Measurements from ENCODE around the gene SERPINE1. TPM values are rescaled to one million over a fixed set of nuclear protein-coding genes. Genes with fewer than 3 reads are reported as not detected.

SERPINE1 gene
- total RNA-seq, 4 donors from 2014 or later, result 1.3 to 26.2 (median 5.5) TPM

DNA sequence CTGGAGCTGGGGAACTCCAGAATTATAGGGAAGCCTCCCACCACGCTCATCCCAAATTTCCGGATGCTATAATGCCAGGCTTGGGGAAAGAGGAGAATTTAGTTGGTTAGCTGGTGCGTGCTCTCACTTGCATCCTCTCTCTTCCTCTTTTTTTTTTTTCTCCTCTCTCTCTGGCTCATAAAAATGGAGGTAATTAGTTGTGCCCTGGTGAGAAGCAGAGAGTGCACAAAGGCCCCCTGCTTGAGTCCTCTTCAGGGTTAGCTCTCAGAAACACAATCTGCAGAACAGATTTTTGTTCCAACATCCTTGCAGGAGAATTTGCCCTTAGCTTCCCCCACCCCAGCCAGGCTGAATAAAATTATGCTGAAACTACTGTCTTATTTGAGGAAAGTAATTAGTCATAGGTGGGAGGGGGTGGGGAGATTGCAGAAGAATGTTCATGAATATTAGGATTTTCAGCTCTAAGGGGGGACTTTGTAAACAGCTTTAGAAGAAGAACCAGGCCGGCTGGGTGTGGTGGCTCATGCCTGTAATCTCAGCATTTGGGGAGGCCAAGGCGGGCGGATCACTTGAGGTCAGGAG is 7.6 kb downstream of the SERPINE1 start:
- TF ChIP-seq POLR2A (IDR thresholded peaks at IDR 0.05) (no peak), EP300 (IDR thresholded peaks at IDR 0.05; ENCODE audit: low read depth) (no peak), POLR2AphosphoS5 (IDR thresholded peaks at IDR 0.05) (no peak), CTCF (IDR thresholded peaks at IDR 0.05) (no peak)
- no peaks in the 10 kb centered on the region for H3K9me3 ChIP-seq
- no peak overlapping the region for H3K27ac ChIP-seq
- peaks cover 0 to 19% (median 8%) of the 10 kb centered on the region in 4 donors for H3K4me1 ChIP-seq
- WGBS, 2 donors (ENCODE audit: low coverage in 1 of 2), result 75 to 86% methylated on average over 6 of the region's 6 CpGs
- in situ Hi-C loops (cut with MboI; ENCODE audit: low pct_ligation_motif_present in 1 of 4, low pct_unique_long_range_greater_than_20kb in 1 of 4, low sequenced_read_pairs in 3 of 4) (loop anchor here in 1 of 4 donors (25.0 kb wide), 1 partner anchor 153 kb away; no protein-coding TSS in a partner anchor), intact Hi-C loops (cut with DNase I; ENCODE audit: low total_unique reads) (no loop called here)
- H3K4me3 ChIP-seq, result no peak overlapping the region
- no peaks in the 10 kb centered on the region for H3K27me3 ChIP-seq
- DNase-seq, result no peak
- H3K36me3 ChIP-seq, result no peaks in the 10 kb centered on the region

DNA sequence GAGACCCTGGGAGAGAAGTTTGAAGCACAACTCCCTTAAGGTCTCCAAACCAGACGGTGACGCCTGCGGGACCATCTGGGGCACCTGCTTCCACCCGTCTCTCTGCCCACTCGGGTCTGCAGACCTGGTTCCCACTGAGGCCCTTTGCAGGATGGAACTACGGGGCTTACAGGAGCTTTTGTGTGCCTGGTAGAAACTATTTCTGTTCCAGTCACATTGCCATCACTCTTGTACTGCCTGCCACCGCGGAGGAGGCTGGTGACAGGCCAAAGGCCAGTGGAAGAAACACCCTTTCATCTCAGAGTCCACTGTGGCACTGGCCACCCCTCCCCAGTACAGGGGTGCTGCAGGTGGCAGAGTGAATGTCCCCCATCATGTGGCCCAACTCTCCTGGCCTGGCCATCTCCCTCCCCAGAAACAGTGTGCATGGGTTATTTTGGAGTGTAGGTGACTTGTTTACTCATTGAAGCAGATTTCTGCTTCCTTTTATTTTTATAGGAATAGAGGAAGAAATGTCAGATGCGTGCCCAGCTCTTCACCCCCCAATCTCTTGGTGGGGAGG is 10.8 kb downstream of the SERPINE1 start:
- in situ Hi-C loops (cut with MboI; ENCODE audit: low pct_ligation_motif_present in 1 of 4, low pct_unique_long_range_greater_than_20kb in 1 of 4, low sequenced_read_pairs in 3 of 4), result loop anchor here in 2 of 4 donors (5.0 to 25.0 kb wide), 2 partner anchors 40 to 150 kb away; no protein-coding TSS in a partner anchor
- WGBS, 2 donors (ENCODE audit: low coverage in 1 of 2), result 0 to 68% methylated on average over 1 to 9 of the region's 9 CpGs
- H3K4me1 ChIP-seq, result peaks cover 0 to 19% (median 8%) of the 10 kb centered on the region in 4 donors
- H3K27me3 ChIP-seq, result peaks cover 4% of the 10 kb centered on the region
- intact Hi-C loops (cut with DNase I; ENCODE audit: low total_unique reads), result no loop called here
- H3K27ac ChIP-seq, result peak overlapping the region; percentile 37 to 54 (median 48)
- H3K4me3 ChIP-seq, result no peak overlapping the region
- H3K36me3 ChIP-seq, result no peaks in the 10 kb centered on the region
- no peak for TF ChIP-seq CTCF (IDR thresholded peaks at IDR 0.05)
- TF ChIP-seq EP300 (IDR thresholded peaks at IDR 0.05; ENCODE audit: low read depth), result no peak
- TF ChIP-seq POLR2AphosphoS5 (IDR thresholded peaks at IDR 0.05), result no peak
- TF ChIP-seq POLR2A (IDR thresholded peaks at IDR 0.05), result no peak
- DNase-seq, result no peak
- H3K9me3 ChIP-seq, result no peaks in the 10 kb centered on the region

GRCh38 chr7:101138213-101138870 is 11.4 kb downstream of the SERPINE1 start:
- Histone ChIP-seq H3K9me3 (no peaks in the 10 kb centered on the region), H3K27me3 (peaks cover 7% of the 10 kb centered on the region), H3K4me1 (peaks cover 0 to 19% (median 8%) of the 10 kb centered on the region in 4 donors), H3K36me3 (no peaks in the 10 kb centered on the region), H3K4me3 (peak overlapping the region in 1 of 4 donors; percentile 7), H3K27ac (peak overlapping the region; percentile 37 to 54 (median 48))
- in situ Hi-C loops (cut with MboI; ENCODE audit: low pct_ligation_motif_present in 1 of 4, low pct_unique_long_range_greater_than_20kb in 1 of 4, low sequenced_read_pairs in 3 of 4), result loop anchor here in 2 of 4 donors (5.0 to 25.0 kb wide), 2 partner anchors 41 to 149 kb away; no protein-coding TSS in a partner anchor
- 5 to 8% methylated on average over 5 to 16 of the region's 16 CpGs for WGBS, 2 donors (ENCODE audit: low coverage in 1 of 2)
- TF ChIP-seq POLR2A (IDR thresholded peaks at IDR 0.05), result no peak
- TF ChIP-seq EP300 (IDR thresholded peaks at IDR 0.05; ENCODE audit: low read depth), result no peak
- TF ChIP-seq CTCF (IDR thresholded peaks at IDR 0.05), result peak; percentile 69 to 92 (median 78)
- peak; percentile 47 to 70 (median 57) for TF ChIP-seq POLR2AphosphoS5 (IDR thresholded peaks at IDR 0.05)
- peak; percentile 80 for DNase-seq
- intact Hi-C loops (cut with DNase I; ENCODE audit: low total_unique reads), result no loop called here

DNA sequence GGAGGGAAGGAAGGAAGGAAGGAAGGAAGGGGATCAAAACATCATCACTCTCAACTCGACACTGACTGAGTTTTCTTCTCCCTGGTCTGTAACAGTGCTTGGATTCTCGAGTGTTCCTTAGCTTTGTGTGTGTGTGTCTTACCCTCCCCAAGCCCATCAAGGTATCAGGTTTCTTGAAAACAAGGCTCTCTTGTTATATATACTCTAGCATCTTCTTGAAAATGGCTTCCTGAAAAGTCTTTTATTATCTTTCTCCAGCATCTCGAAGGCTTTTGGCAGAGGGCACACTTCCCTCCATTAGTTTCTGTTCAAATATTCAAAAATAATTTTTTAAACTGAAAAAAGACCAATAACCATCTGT is 13.4 kb downstream of the SERPINE1 start:
- H3K36me3 ChIP-seq, result no peaks in the 10 kb centered on the region
- H3K4me1 ChIP-seq, result peaks cover 7 to 31% (median 15%) of the 10 kb centered on the region in 4 donors
- 41 to 64% methylated on average over 3 of the region's 3 CpGs for WGBS, 2 donors (ENCODE audit: low coverage in 1 of 2)
- H3K9me3 ChIP-seq, result no peaks in the 10 kb centered on the region
- no peak overlapping the region for H3K4me3 ChIP-seq
- H3K27me3 ChIP-seq, result peaks cover 7% of the 10 kb centered on the region
- no peak overlapping the region for H3K27ac ChIP-seq
- intact Hi-C loops (cut with DNase I; ENCODE audit: low total_unique reads) (loop anchor here (5.0 kb wide), 1 partner anchor 142 kb away; no protein-coding TSS in a partner anchor), in situ Hi-C loops (cut with MboI; ENCODE audit: low pct_ligation_motif_present in 1 of 4, low pct_unique_long_range_greater_than_20kb in 1 of 4, low sequenced_read_pairs in 3 of 4) (loop anchor here in 2 of 4 donors (10.0 to 25.0 kb wide), 4 partner anchors 54 to 246 kb away; partner anchors contain the start of gene ACHE (in 1 of the 2))
- no peak for DNase-seq
- TF ChIP-seq POLR2A (IDR thresholded peaks at IDR 0.05), result no peak

Data from transverse colon (tissue), 4 donors.